Activated naive CD8-positive, alpha-beta T cell treated with anti-CD3 and anti-CD28 coated beads for 36 hours (primary cell): ENCODE data around the gene PRSS12. TPM values are rescaled to one million over a fixed set of nuclear protein-coding genes. Genes with fewer than 3 reads are reported as not detected.

Experiments
- DNase-seq: peaks from one replicate; pipeline ENCODE4 v3.0.0; 2021
- H3K27ac Mint-ChIP-seq: one replicate; pipeline ENCODE4 v1.8.0; 2022; ENCODE audit warnings: mild to moderate bottlenecking, moderate library complexity, mixed read lengths
- H3K27me3 Mint-ChIP-seq: one replicate; pipeline ENCODE4 v1.8.0; 2022; ENCODE audit warnings: mild to moderate bottlenecking, mixed read lengths
- H3K36me3 Mint-ChIP-seq: one replicate; pipeline ENCODE4 v1.8.0; 2021; ENCODE audit warnings: mild to moderate bottlenecking, mixed read lengths
- H3K4me1 Mint-ChIP-seq: one replicate; pipeline ENCODE4 v1.8.0; 2021; ENCODE audit warnings: mixed read lengths
- H3K4me3 Mint-ChIP-seq: one replicate; pipeline ENCODE4 v1.8.0; 2022; ENCODE audit warnings: mild to moderate bottlenecking, moderate library complexity, mixed read lengths
- H3K9me3 Mint-ChIP-seq: one replicate; pipeline ENCODE4 v1.8.0; 2022; ENCODE audit warnings: mixed read lengths
- total RNA-seq, 2 experiments: library from RNA; stranded (reverse); gene quantifications; one replicate each; pipeline ENCODE4 v1.2.3, GENCODE V29; 2021

PRSS12 gene
- total RNA-seq, 2 experiments from 2014 or later = not detected

DNA sequence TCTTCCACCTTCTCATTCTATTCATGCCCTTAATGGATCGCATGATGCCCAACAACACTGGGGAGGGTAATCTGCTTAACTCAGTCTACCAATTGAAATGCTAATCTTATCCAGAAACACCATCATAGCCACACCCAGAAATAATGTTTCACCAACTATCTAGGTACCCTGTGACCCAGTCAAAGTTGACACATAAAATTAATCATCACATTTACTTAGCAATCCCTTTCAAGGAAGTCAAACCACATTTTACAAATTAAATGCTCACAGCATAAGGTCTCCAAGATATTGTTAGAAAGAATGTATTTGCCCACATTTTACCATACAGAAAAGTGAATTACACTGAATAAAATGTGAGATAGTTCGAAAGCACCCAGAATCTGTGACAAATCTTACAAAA, 92.5 kb downstream of the PRSS12 start:
- Mint-ChIP-seq H3K36me3 (peaks cover 2% of the 10 kb centered on the region), H3K4me3 (no peak overlapping the region), H3K27ac (no peak overlapping the region), H3K9me3 (no peaks in the 10 kb centered on the region), H3K27me3 (peaks cover 7% of the 10 kb centered on the region), H3K4me1 (no peaks in the 10 kb centered on the region)
- no peak for DNase-seq

DNA sequence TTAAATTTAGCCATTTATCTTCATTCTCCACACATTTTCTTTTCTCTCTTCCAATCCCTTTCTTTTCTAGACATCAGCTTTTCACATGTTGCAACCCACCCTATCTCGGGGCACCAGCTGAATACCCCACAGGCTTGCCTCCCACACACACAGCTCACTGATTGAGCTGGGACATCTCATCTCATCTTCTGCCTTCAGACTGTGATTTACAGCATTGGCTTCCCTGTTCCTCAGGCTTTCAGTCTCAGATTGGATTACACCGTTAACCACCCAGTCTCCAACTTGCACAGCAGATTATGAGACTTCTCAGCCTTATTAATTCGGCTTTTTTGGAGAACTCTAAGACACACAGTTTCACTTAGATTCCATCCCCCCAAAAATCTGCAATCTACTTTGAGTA, 93.7 kb downstream of the PRSS12 start:
- Mint-ChIP-seq H3K4me3 (no peak overlapping the region), H3K27me3 (no peaks in the 10 kb centered on the region), H3K9me3 (no peaks in the 10 kb centered on the region), H3K36me3 (no peaks in the 10 kb centered on the region), H3K4me1 (no peaks in the 10 kb centered on the region), H3K27ac (no peak overlapping the region)
- no peak for DNase-seq

DNA sequence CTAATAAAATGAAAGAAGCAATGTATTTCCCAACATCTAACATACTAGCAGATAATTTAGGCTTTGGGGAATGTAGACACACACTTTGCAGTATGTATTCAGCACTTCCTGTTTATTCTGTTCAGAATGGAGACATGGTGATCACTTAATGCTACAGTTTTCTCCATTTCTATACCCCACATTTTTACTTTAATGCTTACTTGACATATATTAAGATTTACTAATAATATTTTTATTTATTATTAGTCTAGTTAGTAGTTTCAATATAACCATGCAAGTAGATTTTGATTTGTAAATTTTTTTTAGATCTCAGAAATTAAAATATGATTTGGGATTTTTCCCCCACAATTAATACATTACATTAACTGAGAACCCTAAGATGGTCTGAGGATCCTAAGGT, 98.4 kb downstream of the PRSS12 start:
- Mint-ChIP-seq H3K4me1 (no peaks in the 10 kb centered on the region), H3K9me3 (no peaks in the 10 kb centered on the region), H3K27me3 (no peaks in the 10 kb centered on the region), H3K27ac (no peak overlapping the region), H3K36me3 (no peaks in the 10 kb centered on the region), H3K4me3 (no peak overlapping the region)
- no peak for DNase-seq

DNA sequence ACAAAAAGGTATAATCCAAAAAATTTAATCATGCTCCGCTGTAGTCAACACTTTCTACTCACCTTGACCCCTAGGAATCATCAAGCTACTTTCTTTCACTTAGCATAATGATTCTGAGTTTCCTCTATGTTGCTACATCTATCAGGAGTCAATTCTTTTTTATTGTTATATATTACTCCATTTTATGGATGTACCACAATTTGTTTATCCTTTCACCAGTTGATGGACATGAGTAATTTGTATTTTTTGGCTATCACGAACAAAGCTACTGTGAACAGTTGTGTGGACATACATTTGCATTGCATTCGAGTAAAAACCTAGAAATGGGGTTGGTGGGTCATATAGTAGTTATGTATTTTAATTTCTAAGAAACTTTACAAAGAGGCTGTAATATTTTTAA, 102.9 kb downstream of the PRSS12 start:
- Mint-ChIP-seq H3K27me3 (no peaks in the 10 kb centered on the region), H3K27ac (no peak overlapping the region), H3K9me3 (no peaks in the 10 kb centered on the region), H3K4me3 (no peak overlapping the region), H3K36me3 (no peaks in the 10 kb centered on the region), H3K4me1 (no peaks in the 10 kb centered on the region)
- DNase-seq = no peak

DNA sequence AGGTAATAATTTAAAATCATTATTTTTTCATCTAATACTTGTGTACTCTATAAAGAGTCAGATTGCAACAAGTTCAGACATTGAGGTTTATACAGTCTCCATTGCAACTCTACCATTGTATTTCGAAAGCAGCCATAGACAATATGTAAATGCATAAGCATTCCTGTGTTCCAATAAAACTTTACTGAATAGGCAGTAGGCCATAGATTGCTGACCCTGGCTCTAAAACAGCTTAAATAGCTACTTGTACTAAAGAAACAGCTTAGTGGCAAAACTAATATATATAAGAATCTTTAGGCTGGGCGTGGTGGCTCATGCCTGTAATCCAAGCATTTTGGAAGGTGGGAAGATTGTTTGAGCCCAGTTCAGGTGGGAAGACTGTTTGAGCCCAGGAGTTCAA, 115.3 kb downstream of the PRSS12 start:
- Mint-ChIP-seq H3K4me1 (no peaks in the 10 kb centered on the region), H3K27me3 (no peaks in the 10 kb centered on the region), H3K27ac (no peak overlapping the region), H3K4me3 (no peak overlapping the region), H3K9me3 (no peaks in the 10 kb centered on the region), H3K36me3 (no peaks in the 10 kb centered on the region)
- DNase-seq = no peak

DNA sequence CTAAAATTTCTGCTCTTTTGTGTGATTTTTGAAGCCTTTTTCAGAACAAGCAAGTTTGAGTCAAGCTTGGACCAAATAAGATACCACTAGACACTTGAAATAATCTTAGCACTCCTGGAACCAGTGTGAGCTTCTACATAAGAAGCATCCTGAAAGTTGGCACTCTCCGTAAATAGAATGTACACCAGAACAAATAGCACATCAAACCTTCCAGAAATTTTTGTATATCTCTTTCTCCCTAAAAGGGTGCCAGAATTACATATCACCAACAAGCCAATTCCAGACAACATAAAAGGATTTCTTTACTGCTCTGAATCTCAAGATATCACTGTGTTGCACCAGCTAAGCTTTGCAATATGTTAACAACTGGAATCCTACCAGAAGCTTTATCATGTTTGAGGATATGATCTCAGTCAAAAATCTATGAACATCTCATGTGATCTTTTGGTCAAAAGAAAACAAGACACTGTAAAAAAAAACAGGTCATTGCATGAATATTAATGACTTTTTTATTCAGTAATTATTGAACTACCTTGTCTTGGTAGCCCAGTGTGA, 117.2 kb downstream of the PRSS12 start:
- DNase-seq = no peak
- Mint-ChIP-seq H3K4me1 (no peaks in the 10 kb centered on the region), H3K27me3 (no peaks in the 10 kb centered on the region), H3K27ac (no peak overlapping the region), H3K36me3 (no peaks in the 10 kb centered on the region), H3K4me3 (no peak overlapping the region), H3K9me3 (no peaks in the 10 kb centered on the region)
